NCI-H345 treated with DMSO at 0.1 percent for 48 hours (cell line): ENCODE results near the gene RNF5.
"Not testable (repeated sequence)": the region's sequence is repeated elsewhere in the genome, so short reads cannot be mapped to it uniquely, and the experiment has no call there.

ENCODE experiments used
- DNase-seq: peaks from one replicate; lab custom pipeline; 2025; ENCODE audit not compliant: unreplicated experiment; lab: John Stamatoyannopoulos, UW

The RNF5 gene

GRCh38 chr6:32175322-32175710 lies 2.9 kb upstream of the RNF5 start:
- no peak for DNase-seq

- DNase-seq: peak; percentile 84
Observed at GRCh38 chr6:32175711-32176475, 2.3 kb upstream of the RNF5 start, which contains the start of gene AGPAT1. Gene AGPAT1 (minus strand): TSS chr6:32176084. CDS start chr6:32171496, 4,588 bp downstream.

- DNase-seq: peak; percentile 41
Observed at GRCh38 chr6:32176476-32177182, 1.6 kb upstream of the RNF5 start.

GRCh38 chr6:32177183-32177787 lies 920 bp upstream of the RNF5 start:
- DNase-seq: peak; percentile 85

- no peak for DNase-seq
Observed at GRCh38 chr6:32178547-32179440, 589 bp downstream of the RNF5 start.

- DNase-seq: no peak
Observed at GRCh38 chr6:32179766-32180405, 1.7 kb downstream of the RNF5 start.

GRCh38 chr6:32181148-32181702 lies 3.0 kb downstream of the RNF5 start:
- no peak for DNase-seq

GRCh38 chr6:32181915-32182529 lies 3.8 kb downstream of the RNF5 start:
- no peak for DNase-seq

GRCh38 chr6:32182555-32182981 lies 4.4 kb downstream of the RNF5 start:
- DNase-seq: no peak

- no peak for DNase-seq
Observed at GRCh38 chr6:32183030-32183429, 4.8 kb downstream of the RNF5 start.

GRCh38 chr6:32183483-32184083 lies 5.4 kb downstream of the RNF5 start:
- DNase-seq: no peak

GRCh38 chr6:32184084-32184640 lies 6.0 kb downstream of the RNF5 start, which contains the start of gene AGER:
Gene AGER (minus strand): TSS chr6:32184253. CDS start chr6:32184222, 31 bp downstream.
- DNase-seq: no peak

GRCh38 chr6:32185681-32186131 lies 7.5 kb downstream of the RNF5 start:
- not testable (repeated sequence) for DNase-seq

GRCh38 chr6:32186151-32186840 lies 8.1 kb downstream of the RNF5 start:
- not testable (repeated sequence) for DNase-seq

GRCh38 chr6:32187009-32187709 lies 9.0 kb downstream of the RNF5 start:
- no peak for DNase-seq

GRCh38 chr6:32187725-32188380 lies 9.6 kb downstream of the RNF5 start:
- DNase-seq: not testable (repeated sequence)
